ENCODE data around the gene HSPA1A. TPM values are rescaled to one million over a fixed set of nuclear protein-coding genes. Genes with fewer than 3 reads are reported as not detected.

The HSPA1A gene
- total and polyA plus RNA-seq, 9 of the 15 experiments (the other 6 are each of a cell fraction or from before 2014, with no cell fraction given): 2.2 to 273 (median 107) TPM

GRCh38 chr6:31794866-31795615 is 20.3 kb upstream of the HSPA1A start (continued):
- TF ChIP-seq ZNF511 (CRISPR knock-in tag; IDR thresholded peaks at IDR 0.05) (peak; percentile 92), ZNF408 (CRISPR knock-in tag; IDR thresholded peaks at IDR 0.05; ENCODE audit: low read depth) (0 out of 2 replicates have a peak, but pooled peaks have one; percentile 5), ZNF23 (CRISPR knock-in tag; IDR thresholded peaks at IDR 0.05) (no peak), RBM17 (IDR thresholded peaks at IDR 0.05; ENCODE audit: borderline replicate concordance, low read depth, low read length) (no peak), RHOXF2B (CRISPR knock-in tag; conservative IDR thresholded peaks at IDR 0.05) (no peak), PHF20 (IDR thresholded peaks at IDR 0.05; ENCODE audit: partially characterized antibody) (peak; percentile 42), UBTF (IDR thresholded peaks at IDR 0.05; ENCODE audit: borderline replicate concordance in 1 of 2, low read depth in 2 of 2, low read length in 2 of 2) (peak in 1 of 2 experiments; percentile 60; a peak in 1 of 4 replicates), KHSRP (IDR thresholded peaks at IDR 0.05) (no peak), HMG20B (CRISPR knock-in tag; IDR thresholded peaks at IDR 0.05) (no peak), NFYB (IDR thresholded peaks at IDR 0.05; ENCODE audit: extremely low read depth, insufficient read length) (peak; percentile 14), ZNF77 (CRISPR knock-in tag; IDR thresholded peaks at IDR 0.05) (no peak), ZNF24 (IDR thresholded peaks at IDR 0.05) (no peak), ARID1B (IDR thresholded peaks at IDR 0.05) (no peak), ZNF212 (CRISPR knock-in tag; IDR thresholded peaks at IDR 0.05) (peak; percentile 38; the same call in 1 of the 2 replicates), THRAP3 (IDR thresholded peaks at IDR 0.05; ENCODE audit: borderline replicate concordance) (no peak), HOXB6 (CRISPR knock-in tag; IDR thresholded peaks at IDR 0.05; ENCODE audit: borderline replicate concordance) (no peak), ETS2 (tag; IDR thresholded peaks at IDR 0.05; ENCODE audit: borderline replicate concordance, poor library complexity, severe bottlenecking) (no peak), ZBTB43 (CRISPR knock-in tag; IDR thresholded peaks at IDR 0.05) (peak; percentile 80; the same call in 1 of the 2 replicates), TFAP4 (CRISPR knock-in tag; IDR thresholded peaks at IDR 0.05; ENCODE audit: borderline replicate concordance) (peak; percentile 64; the same call in 1 of the 2 replicates), YY1 (IDR thresholded peaks at IDR 0.05; ENCODE audit: borderline replicate concordance in 1 of 3, control insufficient read depth in 1 of 3, extremely low read depth in 1 of 3, insufficient read depth in 3 of 3, insufficient read length in 1 of 3, insufficient replicate concordance in 2 of 3, low read depth in 1 of 3, low read length in 2 of 3) (peak in 1 of 3 experiments; percentile 47), MBD1 (CRISPR knock-in tag; IDR thresholded peaks at IDR 0.05) (no peak)
